HCT116 (cell line): ENCODE measurements around the gene KCNC4. TPM values are rescaled to one million over a fixed set of nuclear protein-coding genes. Genes with fewer than 3 reads are reported as not detected.

Experiments
- ATAC-seq: fragments of 200-7000 bp; cut with Tn5 transposase; 2 replicates; pipeline ENCODE4 v1.9.1; 2020; ENCODE audit warnings: mild to moderate bottlenecking, moderate library complexity
- BruUV-seq: library from RNA; stranded (reverse); fragments of 400-500 nt; replicated peaks from 2 replicates; lab custom pipeline; 2021; lab: Mats Ljungman, UMichigan
- CTCF ChIA-PET: fragments of 300-600 bp; sonication (Branson Sonifier 250); formaldehyde crosslinking; loops from one replicate; lab custom pipeline; 2021; ENCODE audit warnings: antibody characterized with exemption; lab: Charles Lee
- POLR2A ChIA-PET: fragments of 300-600, 350-600 bp; sonication (Branson Sonifier 250); formaldehyde crosslinking; loops from one replicate; lab custom pipeline; 2021; ENCODE audit warnings: antibody characterized with exemption; lab: Charles Lee
- RAD21 ChIA-PET, 2 experiments: fragments of 300-600 bp; sonication (Branson Sonifier 250); formaldehyde crosslinking; loops; one replicate each; lab custom pipeline; 2023; ENCODE audit warnings: low total read pairs in 2 of 2; ENCODE audit not compliant: uncharacterized antibody in 2 of 2, unreplicated experiment in 2 of 2, low non-redundant PET in 1 of 2; lab: Charles Lee
- DNase-seq: peaks from one replicate; pipeline ENCODE4 v3.0.0-alpha.2; 2010; ENCODE audit warnings: low read depth, low spot score
- H2AFZ ChIP-seq: fragments of 200-600 bp; shearing (Covaris generic), sonication (generic); 2 replicates; pipeline ENCODE4 v1.6.1; 2017; ENCODE audit warnings: low read depth, mixed run types, mixed read lengths, antibody characterized with exemption, low read length; ENCODE audit not compliant: poor library complexity, severe bottlenecking
- H3K27ac ChIP-seq: 2 replicates; pipeline ENCODE4 v1.5.1; 2012; ENCODE audit warnings: low read depth, low read length
- H3K27me3 ChIP-seq: fragments of 200-600 bp; sonication (generic); 2 replicates; pipeline ENCODE4 v1.6.1; 2016; ENCODE audit warnings: mixed run types, low read length, mixed read lengths; ENCODE audit not compliant: insufficient read depth
- H3K36me3 ChIP-seq, 2 experiments: fragments of 200-500 bp in 1 of 2; fragments of 200-600 bp in 1 of 2; sonication (Bioruptor generic) in 1 of 2; sonication (generic) in 1 of 2; 2 replicates each; pipeline versions ENCODE4 v1.5.1 to v1.6.1; 2014 to 2016; ENCODE audit warnings: low read length in 2 of 2, inconsistent platforms in 1 of 2, mixed read lengths in 1 of 2, mixed run types in 1 of 2; ENCODE audit not compliant: insufficient read depth in 2 of 2, control insufficient read depth in 1 of 2
- H3K4me1 ChIP-seq, 2 experiments: fragments of 200-600 bp in 1 of 2; sonication (generic) in 1 of 2; 2 replicates each; pipeline versions ENCODE4 v1.5.1 to v1.6.1; 2012 to 2017; ENCODE audit warnings: low read length in 2 of 2, inconsistent platforms in 1 of 2, mild to moderate bottlenecking in 1 of 2, mixed read lengths in 1 of 2, mixed run types in 1 of 2, moderate library complexity in 1 of 2; ENCODE audit not compliant: insufficient read depth in 2 of 2, control insufficient read depth in 1 of 2
- H3K4me2 ChIP-seq: fragments of 200-600 bp; sonication (generic); 2 replicates; pipeline ENCODE4 v1.6.1; 2017; ENCODE audit warnings: mixed run types, low read length, mixed read lengths
- H3K4me3 ChIP-seq, 2 experiments: fragments of 200-600 bp in 1 of 2; sonication (generic) in 1 of 2; replicated peaks in 1 of 2; 2 replicates each; pipeline ENCODE4 v1.5.1; 2011 to 2016; ENCODE audit warnings: low read length in 2 of 2, control low read depth in 1 of 2, low read depth in 1 of 2, mild to moderate bottlenecking in 1 of 2, mixed read lengths in 1 of 2, mixed run types in 1 of 2
- H3K79me2 ChIP-seq: fragments of 200-600 bp; sonication (generic); 2 replicates; pipeline ENCODE4 v1.6.1; 2017; ENCODE audit warnings: mild to moderate bottlenecking, mixed run types, low read length, moderate library complexity, mixed read lengths; ENCODE audit not compliant: insufficient read depth
- H3K9ac ChIP-seq: fragments of 200-600 bp; sonication (generic); 2 replicates; pipeline ENCODE4 v1.6.1; 2016; ENCODE audit warnings: low read length, mixed read lengths
- H3K9me2 ChIP-seq: fragments of 200-600 bp; sonication (generic), shearing (Covaris generic); 2 replicates; pipeline ENCODE4 v1.6.1; 2017; ENCODE audit warnings: mixed run types, mild to moderate bottlenecking, moderate library complexity; ENCODE audit not compliant: insufficient read depth
- H3K9me3 ChIP-seq, 2 experiments: fragments of 200-500 bp in 1 of 2; fragments of 200-600 bp in 1 of 2; sonication (Bioruptor generic) in 1 of 2; sonication (generic) in 1 of 2; 2 replicates each; pipeline ENCODE4 v1.6.1; 2014 to 2017; ENCODE audit warnings: low read length in 2 of 2, mixed read lengths in 2 of 2, inconsistent platforms in 1 of 2, low read depth in 1 of 2, mild to moderate bottlenecking in 1 of 2, mixed run types in 1 of 2, moderate library complexity in 1 of 2; ENCODE audit not compliant: control insufficient read depth in 1 of 2, insufficient read depth in 1 of 2
- H4K20me1 ChIP-seq: fragments of 200-600 bp; sonication (generic), shearing (Covaris generic); 2 replicates; pipeline ENCODE4 v1.6.1; 2017; ENCODE audit warnings: mixed run types, mild to moderate bottlenecking, moderate library complexity; ENCODE audit not compliant: insufficient read depth
- CBX3 ChIP-seq: IDR thresholded peaks from 2 replicates; pipeline ENCODE4 v1.6.1; 2012; ENCODE audit warnings: low read depth
- CEBPB ChIP-seq: IDR thresholded peaks from 2 replicates; pipeline ENCODE4 v1.6.1; 2012; ENCODE audit warnings: low read depth
- EGR1 ChIP-seq: IDR thresholded peaks from 2 replicates; pipeline ENCODE4 v1.6.1; 2012; ENCODE audit warnings: low read depth
- EZH2phosphoT487 ChIP-seq: fragments of 200-600 bp; IDR thresholded peaks from 2 replicates; pipeline ENCODE4 v1.6.1; 2018; ENCODE audit warnings: antibody characterized with exemption, borderline replicate concordance
- POLR2A ChIP-seq: IDR thresholded peaks from 2 replicates; pipeline ENCODE4 v1.7.0; 2011; ENCODE audit warnings: borderline replicate concordance; ENCODE audit not compliant: insufficient read depth, insufficient read length; ENCODE audit errors: extremely low read depth
- POLR2AphosphoS5 ChIP-seq: IDR thresholded peaks from 2 replicates; pipeline ENCODE4 v1.6.1; 2011; ENCODE audit warnings: mild to moderate bottlenecking, low read depth, low read length, moderate library complexity
- RAD21 ChIP-seq: IDR thresholded peaks from 2 replicates; pipeline ENCODE4 v1.6.1; 2012; ENCODE audit warnings: low read depth, mild to moderate bottlenecking
- SIN3A ChIP-seq: IDR thresholded peaks from 2 replicates; pipeline ENCODE4 v1.6.1; 2012; ENCODE audit warnings: low read depth
- SP1 ChIP-seq: IDR thresholded peaks from 2 replicates; pipeline ENCODE4 v1.6.1; 2012; ENCODE audit warnings: low read depth
- SRF ChIP-seq: IDR thresholded peaks from 2 replicates; pipeline ENCODE4 v1.6.1; 2012; ENCODE audit warnings: low read depth
- TCF7L2 ChIP-seq: IDR thresholded peaks from 2 replicates; pipeline ENCODE4 v1.7.0; 2011; ENCODE audit warnings: borderline replicate concordance, inconsistent platforms; ENCODE audit not compliant: insufficient read depth, insufficient read length; ENCODE audit errors: extremely low read depth
- YY1 ChIP-seq: IDR thresholded peaks from 2 replicates; pipeline ENCODE4 v1.6.1; 2011; ENCODE audit warnings: low read length, low read depth, moderate library complexity, mild to moderate bottlenecking; ENCODE audit not compliant: insufficient replicate concordance; ENCODE audit errors: extremely low read depth
- ZFX ChIP-seq: fragments of 450-650 bp; IDR thresholded peaks from 2 replicates; pipeline ENCODE4 v1.6.1; 2017
- ZNF274 ChIP-seq: fragments of 200-500 bp; sonication (Bioruptor generic); IDR thresholded peaks from 2 replicates; pipeline ENCODE4 v1.6.1; 2014; ENCODE audit warnings: mild to moderate bottlenecking, low read depth, low read length, inconsistent platforms
- intact Hi-C: fragments of 100-400 bp; cut with micrococcal nuclease; formaldehyde crosslinking; loops from 2 replicates; pipeline ENCODE4 v1.10.0; 2022
- total RNA-seq: library from RNA; stranded (reverse); gene quantifications from one replicate; pipeline ENCODE4 v1.2.1, GENCODE V29; 2021; ENCODE audit not compliant: unreplicated experiment
- TF ChIP-seq, protein P1 (sequence below): IDR thresholded peaks from 2 replicates; pipeline ENCODE4 v1.6.1; 2012
- TF ChIP-seq, protein P2 (sequence below): IDR thresholded peaks from 2 replicates; pipeline ENCODE4 v1.6.1; 2011; ENCODE audit warnings: mild to moderate bottlenecking, low read length, moderate library complexity; ENCODE audit not compliant: insufficient replicate concordance; ENCODE audit errors: extremely low read depth
- TF ChIP-seq, protein P3 (sequence below): IDR thresholded peaks from 2 replicates; pipeline ENCODE4 v1.6.1; 2012; ENCODE audit warnings: low read depth
- TF ChIP-seq, protein P4 (sequence below), 3 experiments: fragments of 200-600 bp in 1 of 3; sonication (generic) in 1 of 3; IDR thresholded peaks in 2 of 3; conservative IDR thresholded peaks in 1 of 3; 2 replicates each; pipeline ENCODE4 v1.5.1; 2012 to 2017; ENCODE audit warnings: low read depth in 2 of 3, low read length in 2 of 3, antibody characterized with exemption in 1 of 3, borderline replicate concordance in 1 of 3, control low read depth in 1 of 3, mild to moderate bottlenecking in 1 of 3, mixed read lengths in 1 of 3, mixed run types in 1 of 3, moderate library complexity in 1 of 3; ENCODE audit not compliant: insufficient read depth in 1 of 3

The KCNC4 gene
- total RNA-seq, 1 experiment from 2014 or later, result 13.0 TPM

GRCh38 chr1:110223127-110223526, 13.0 kb downstream of the KCNC4 start:
- H3K9me3 ChIP-seq, result no peaks in the 10 kb centered on the region

More at GRCh38 chr1:110223127-110223526, 13.0 kb downstream of the KCNC4 start:
- Histone ChIP-seq H3K4me1 (no peaks in the 10 kb centered on the region), H4K20me1 (no peaks in the 10 kb centered on the region), H2AFZ (no peak overlapping the region), H3K9me2 (no peaks in the 10 kb centered on the region), H3K36me3 (peaks cover 0 to 2% of the 10 kb centered on the region in 2 experiments; a peak in 1 of 4 replicates), H3K79me2 (peaks cover 2% of the 10 kb centered on the region; the same call in 1 of the 2 replicates), H3K4me3 (no peak overlapping the region), H3K4me2 (no peak overlapping the region), H3K9ac (no peak overlapping the region), H3K27me3 (no peaks in the 10 kb centered on the region), H3K27ac (no peak overlapping the region)
- ATAC-seq (no peak), DNase-seq (no peak)
- ChIA-PET CTCF (no interaction called here), POLR2A (no interaction called here), RAD21 (no interaction called here)
- intact Hi-C loops, result no loop called here
- no peak for TF ChIP-seq ZNF274
- TF ChIP-seq, protein P1, sequence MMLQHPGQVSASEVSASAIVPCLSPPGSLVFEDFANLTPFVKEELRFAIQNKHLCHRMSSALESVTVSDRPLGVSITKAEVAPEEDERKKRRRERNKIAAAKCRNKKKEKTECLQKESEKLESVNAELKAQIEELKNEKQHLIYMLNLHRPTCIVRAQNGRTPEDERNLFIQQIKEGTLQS, result no peak
- TF ChIP-seq SP1, result no peak
- no peak for TF ChIP-seq CBX3
- TF ChIP-seq, protein P2, sequence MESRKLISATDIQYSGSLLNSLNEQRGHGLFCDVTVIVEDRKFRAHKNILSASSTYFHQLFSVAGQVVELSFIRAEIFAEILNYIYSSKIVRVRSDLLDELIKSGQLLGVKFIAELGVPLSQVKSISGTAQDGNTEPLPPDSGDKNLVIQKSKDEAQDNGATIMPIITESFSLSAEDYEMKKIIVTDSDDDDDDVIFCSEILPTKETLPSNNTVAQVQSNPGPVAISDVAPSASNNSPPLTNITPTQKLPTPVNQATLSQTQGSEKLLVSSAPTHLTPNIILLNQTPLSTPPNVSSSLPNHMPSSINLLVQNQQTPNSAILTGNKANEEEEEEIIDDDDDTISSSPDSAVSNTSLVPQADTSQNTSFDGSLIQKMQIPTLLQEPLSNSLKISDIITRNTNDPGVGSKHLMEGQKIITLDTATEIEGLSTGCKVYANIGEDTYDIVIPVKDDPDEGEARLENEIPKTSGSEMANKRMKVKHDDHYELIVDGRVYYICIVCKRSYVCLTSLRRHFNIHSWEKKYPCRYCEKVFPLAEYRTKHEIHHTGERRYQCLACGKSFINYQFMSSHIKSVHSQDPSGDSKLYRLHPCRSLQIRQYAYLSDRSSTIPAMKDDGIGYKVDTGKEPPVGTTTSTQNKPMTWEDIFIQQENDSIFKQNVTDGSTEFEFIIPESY, result no peak
- TF ChIP-seq, protein P3, sequence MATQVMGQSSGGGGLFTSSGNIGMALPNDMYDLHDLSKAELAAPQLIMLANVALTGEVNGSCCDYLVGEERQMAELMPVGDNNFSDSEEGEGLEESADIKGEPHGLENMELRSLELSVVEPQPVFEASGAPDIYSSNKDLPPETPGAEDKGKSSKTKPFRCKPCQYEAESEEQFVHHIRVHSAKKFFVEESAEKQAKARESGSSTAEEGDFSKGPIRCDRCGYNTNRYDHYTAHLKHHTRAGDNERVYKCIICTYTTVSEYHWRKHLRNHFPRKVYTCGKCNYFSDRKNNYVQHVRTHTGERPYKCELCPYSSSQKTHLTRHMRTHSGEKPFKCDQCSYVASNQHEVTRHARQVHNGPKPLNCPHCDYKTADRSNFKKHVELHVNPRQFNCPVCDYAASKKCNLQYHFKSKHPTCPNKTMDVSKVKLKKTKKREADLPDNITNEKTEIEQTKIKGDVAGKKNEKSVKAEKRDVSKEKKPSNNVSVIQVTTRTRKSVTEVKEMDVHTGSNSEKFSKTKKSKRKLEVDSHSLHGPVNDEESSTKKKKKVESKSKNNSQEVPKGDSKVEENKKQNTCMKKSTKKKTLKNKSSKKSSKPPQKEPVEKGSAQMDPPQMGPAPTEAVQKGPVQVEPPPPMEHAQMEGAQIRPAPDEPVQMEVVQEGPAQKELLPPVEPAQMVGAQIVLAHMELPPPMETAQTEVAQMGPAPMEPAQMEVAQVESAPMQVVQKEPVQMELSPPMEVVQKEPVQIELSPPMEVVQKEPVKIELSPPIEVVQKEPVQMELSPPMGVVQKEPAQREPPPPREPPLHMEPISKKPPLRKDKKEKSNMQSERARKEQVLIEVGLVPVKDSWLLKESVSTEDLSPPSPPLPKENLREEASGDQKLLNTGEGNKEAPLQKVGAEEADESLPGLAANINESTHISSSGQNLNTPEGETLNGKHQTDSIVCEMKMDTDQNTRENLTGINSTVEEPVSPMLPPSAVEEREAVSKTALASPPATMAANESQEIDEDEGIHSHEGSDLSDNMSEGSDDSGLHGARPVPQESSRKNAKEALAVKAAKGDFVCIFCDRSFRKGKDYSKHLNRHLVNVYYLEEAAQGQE, result no peak
- TF ChIP-seq TCF7L2, result no peak
- no peak for TF ChIP-seq SRF
- no peak for TF ChIP-seq SIN3A
- TF ChIP-seq YY1, result no peak
- TF ChIP-seq EZH2phosphoT487, result no peak
- TF ChIP-seq RAD21, result no peak
- TF ChIP-seq ZFX, result no peak
- TF ChIP-seq POLR2A, result no peak
- TF ChIP-seq, protein P4, sequence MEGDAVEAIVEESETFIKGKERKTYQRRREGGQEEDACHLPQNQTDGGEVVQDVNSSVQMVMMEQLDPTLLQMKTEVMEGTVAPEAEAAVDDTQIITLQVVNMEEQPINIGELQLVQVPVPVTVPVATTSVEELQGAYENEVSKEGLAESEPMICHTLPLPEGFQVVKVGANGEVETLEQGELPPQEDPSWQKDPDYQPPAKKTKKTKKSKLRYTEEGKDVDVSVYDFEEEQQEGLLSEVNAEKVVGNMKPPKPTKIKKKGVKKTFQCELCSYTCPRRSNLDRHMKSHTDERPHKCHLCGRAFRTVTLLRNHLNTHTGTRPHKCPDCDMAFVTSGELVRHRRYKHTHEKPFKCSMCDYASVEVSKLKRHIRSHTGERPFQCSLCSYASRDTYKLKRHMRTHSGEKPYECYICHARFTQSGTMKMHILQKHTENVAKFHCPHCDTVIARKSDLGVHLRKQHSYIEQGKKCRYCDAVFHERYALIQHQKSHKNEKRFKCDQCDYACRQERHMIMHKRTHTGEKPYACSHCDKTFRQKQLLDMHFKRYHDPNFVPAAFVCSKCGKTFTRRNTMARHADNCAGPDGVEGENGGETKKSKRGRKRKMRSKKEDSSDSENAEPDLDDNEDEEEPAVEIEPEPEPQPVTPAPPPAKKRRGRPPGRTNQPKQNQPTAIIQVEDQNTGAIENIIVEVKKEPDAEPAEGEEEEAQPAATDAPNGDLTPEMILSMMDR (IDR thresholded peaks at IDR 0.05 in 2 of 3, conservative IDR thresholded peaks at IDR 0.05 in 1 of 3; ENCODE audit: borderline replicate concordance in 1 of 3, insufficient read depth in 1 of 3, low read depth in 2 of 3, low read length in 2 of 3), result no peak
- TF ChIP-seq EGR1, result no peak
- TF ChIP-seq CEBPB, result no peak
- no peak for TF ChIP-seq POLR2AphosphoS5
- no TSS peak for BruUV-seq
